Measurements from ENCODE around the gene CELF5.
"Not testable (repeated sequence)": the region's sequence is repeated elsewhere in the genome, so short reads cannot be mapped to it uniquely, and the experiment has no call there.

Gene CELF5

DNA sequence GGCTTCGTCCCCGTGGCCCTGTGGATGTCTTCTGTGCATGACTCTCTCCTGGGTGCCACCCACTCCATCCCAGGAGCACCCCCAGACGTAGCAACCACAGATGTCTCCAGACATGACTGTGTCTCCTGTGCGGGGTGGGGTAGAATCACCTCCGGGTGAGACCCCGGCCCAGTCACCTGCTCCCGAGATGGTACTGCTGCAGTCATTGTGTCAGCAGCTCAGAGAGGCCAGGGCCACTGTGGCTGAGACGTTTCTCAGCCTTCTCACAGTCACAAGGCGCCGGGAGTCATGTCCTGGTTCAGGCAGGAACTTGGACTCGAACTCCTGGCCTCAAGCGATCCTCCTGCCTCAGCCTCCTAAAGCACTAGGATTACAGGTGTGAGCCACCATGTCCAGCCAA lies 22.1 kb upstream of the CELF5 start:
- H3K4me1 ChIP-seq (ENCODE audit: control insufficient read depth in 2 of 2, insufficient read depth in 1 of 2, low read depth in 1 of 2, low read length in 2 of 2) = peaks cover 0 to 2% of the 10 kb centered on the region in 2 donors
- no peak overlapping the region for H3K23ac ChIP-seq (ENCODE audit: low read depth, low read length, poor library complexity)
- peak overlapping the region in 1 of 2 donors; percentile 28 for H3K4me3 ChIP-seq (ENCODE audit: low read length in 2 of 2)
- no peak for DNase-seq (ENCODE audit: low spot score)
- peaks cover 18 to 57% of the 10 kb centered on the region in 2 donors for H3K36me3 ChIP-seq (replicated peaks in 1 of 2; ENCODE audit: control insufficient read depth in 2 of 2, insufficient read depth in 2 of 2, low read length in 2 of 2)
- H2BK15ac ChIP-seq (ENCODE audit: low read length) = no peak overlapping the region
- no peak overlapping the region for H2AFZ ChIP-seq (ENCODE audit: low read length)
- no peak overlapping the region for H3K4me2 ChIP-seq (ENCODE audit: insufficient read depth, low read length, poor library complexity, severe bottlenecking)
- H3K79me1 ChIP-seq (ENCODE audit: low read depth, low read length) = peaks cover 5% of the 10 kb centered on the region
- no peak overlapping the region for H2AK5ac ChIP-seq (ENCODE audit: low read depth, low read length)
- H3K4ac ChIP-seq (ENCODE audit: low read length) = no peak overlapping the region
- H3K14ac ChIP-seq (ENCODE audit: low read length) = no peak overlapping the region
- no peaks in the 10 kb centered on the region for H3K27me3 ChIP-seq (ENCODE audit: control insufficient read depth in 3 of 3, insufficient read depth in 3 of 3, low read depth in 1 of 3, low read length in 3 of 3)
- H2BK120ac ChIP-seq (ENCODE audit: low read depth, low read length) = no peak overlapping the region
- H3K9ac ChIP-seq (ENCODE audit: low read depth, low read length, poor library complexity) = no peak overlapping the region
- H4K91ac ChIP-seq (ENCODE audit: low read depth, low read length, poor library complexity) = no peak overlapping the region
- no peak overlapping the region for H4K8ac ChIP-seq (ENCODE audit: low read depth, low read length)
- no CpG with 5 or more reads among the region's 12 CpGs for WGBS, 2 donors (ENCODE audit: extremely low coverage in 2 of 2, insufficient read length in 2 of 2, insufficient replicate concordance in 1 of 2)
- H3K18ac ChIP-seq (ENCODE audit: low read length) = no peak overlapping the region
- no peak overlapping the region for H3K27ac ChIP-seq (replicated peaks; ENCODE audit: low read length)
- peaks cover 0 to 2% of the 10 kb centered on the region in 2 donors for H3K9me3 ChIP-seq (replicated peaks in 1 of 2; ENCODE audit: control insufficient read depth in 2 of 2, insufficient read depth in 1 of 2, low read depth in 1 of 2, low read length in 2 of 2)
- H2BK12ac ChIP-seq (ENCODE audit: low read length) = no peak overlapping the region
- no peak overlapping the region for H2BK5ac ChIP-seq (ENCODE audit: low read length)

DNA sequence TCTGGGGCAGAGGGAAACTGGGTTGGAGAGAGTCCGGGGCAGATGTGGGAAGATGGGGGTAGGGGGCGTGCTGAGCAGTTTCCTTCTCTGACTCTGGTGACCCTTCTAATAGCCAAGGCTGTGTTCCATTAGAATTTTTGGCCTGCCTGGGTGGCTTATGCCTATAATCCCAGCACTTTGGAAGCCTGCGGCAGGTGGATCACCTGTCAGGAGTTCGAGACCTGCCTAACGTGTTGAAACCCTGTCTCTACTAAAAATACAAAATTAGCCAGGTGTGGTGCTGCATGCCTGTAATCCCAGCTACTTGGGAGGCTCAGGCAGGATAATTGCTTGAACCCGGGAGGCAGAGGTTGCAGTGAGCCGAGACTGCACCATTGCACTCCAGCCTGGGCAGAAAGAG lies 21.6 kb upstream of the CELF5 start:
- not testable (repeated sequence) for H3K4ac ChIP-seq (ENCODE audit: low read length); H3K27me3 ChIP-seq (ENCODE audit: control insufficient read depth in 3 of 3, insufficient read depth in 3 of 3, low read depth in 1 of 3, low read length in 3 of 3); H3K79me1 ChIP-seq (ENCODE audit: low read depth, low read length); H3K9me3 ChIP-seq (replicated peaks in 1 of 2; ENCODE audit: control insufficient read depth in 2 of 2, insufficient read depth in 1 of 2, low read depth in 1 of 2, low read length in 2 of 2); H2AFZ ChIP-seq (ENCODE audit: low read length); H3K23ac ChIP-seq (ENCODE audit: low read depth, low read length, poor library complexity); H2BK120ac ChIP-seq (ENCODE audit: low read depth, low read length); H2BK5ac ChIP-seq (ENCODE audit: low read length); H3K27ac ChIP-seq (replicated peaks; ENCODE audit: low read length); DNase-seq (ENCODE audit: low spot score); H2BK12ac ChIP-seq (ENCODE audit: low read length); H3K14ac ChIP-seq (ENCODE audit: low read length); H3K9ac ChIP-seq (ENCODE audit: low read depth, low read length, poor library complexity); H2AK5ac ChIP-seq (ENCODE audit: low read depth, low read length); H3K4me2 ChIP-seq (ENCODE audit: insufficient read depth, low read length, poor library complexity, severe bottlenecking); H4K91ac ChIP-seq (ENCODE audit: low read depth, low read length, poor library complexity); H2BK15ac ChIP-seq (ENCODE audit: low read length); H3K4me1 ChIP-seq (ENCODE audit: control insufficient read depth in 2 of 2, insufficient read depth in 1 of 2, low read depth in 1 of 2, low read length in 2 of 2); H3K4me3 ChIP-seq (ENCODE audit: low read length in 2 of 2); H3K18ac ChIP-seq (ENCODE audit: low read length); H4K8ac ChIP-seq (ENCODE audit: low read depth, low read length)
- H3K36me3 ChIP-seq (replicated peaks in 1 of 2; ENCODE audit: control insufficient read depth in 2 of 2, insufficient read depth in 2 of 2, low read length in 2 of 2) = peaks cover 22 to 62% of the 10 kb centered on the region in 2 donors
- no CpG with 5 or more reads among the region's 7 CpGs for WGBS, 2 donors (ENCODE audit: extremely low coverage in 2 of 2, insufficient read length in 2 of 2, insufficient replicate concordance in 1 of 2)

DNA sequence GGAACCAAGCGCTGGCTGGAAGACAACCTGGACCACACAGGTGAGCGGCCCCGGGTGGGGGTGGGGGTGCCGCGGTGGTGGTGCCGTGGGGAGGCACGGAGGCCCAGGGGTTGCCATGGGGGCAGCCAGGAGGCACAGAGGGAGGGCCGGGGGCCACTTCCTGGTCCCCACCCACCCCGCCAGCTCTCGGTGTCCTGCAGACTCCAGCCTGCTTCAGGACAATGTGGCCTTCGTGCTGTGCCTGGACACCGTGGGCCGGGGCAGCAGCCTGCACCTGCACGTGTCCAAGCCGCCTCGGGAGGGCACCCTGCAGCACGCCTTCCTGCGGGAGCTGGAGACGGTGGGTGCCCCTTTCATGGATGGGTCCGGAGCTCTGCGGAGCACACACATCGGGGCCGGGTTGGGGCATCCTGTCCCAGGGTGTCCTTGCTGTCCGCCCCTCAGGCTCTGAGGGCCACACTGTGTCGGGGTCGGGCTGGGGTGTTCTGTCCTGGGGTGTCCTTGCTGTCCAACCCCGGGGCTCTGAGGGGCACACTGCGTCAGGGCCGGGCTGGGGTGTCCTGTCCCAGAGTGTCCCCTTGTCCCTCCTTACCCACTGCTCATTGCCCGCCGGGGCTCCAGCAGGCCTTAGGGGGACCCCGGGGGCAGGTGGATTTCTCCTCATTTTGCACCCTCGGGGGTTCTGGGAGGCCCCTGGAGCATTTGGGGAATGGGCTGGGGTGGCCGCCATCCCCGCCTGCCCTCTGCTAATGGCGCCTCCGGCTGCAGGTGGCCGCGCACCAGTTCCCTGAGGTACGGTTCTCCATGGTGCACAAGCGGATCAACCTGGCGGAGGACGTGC lies 20.4 kb upstream of the CELF5 start:
- Histone ChIP-seq H3K4me3 (ENCODE audit: low read length in 2 of 2) (no peak overlapping the region), H2AK5ac (ENCODE audit: low read depth, low read length) (no peak overlapping the region), H3K14ac (ENCODE audit: low read length) (no peak overlapping the region), H3K9me3 (replicated peaks in 1 of 2; ENCODE audit: control insufficient read depth in 2 of 2, insufficient read depth in 1 of 2, low read depth in 1 of 2, low read length in 2 of 2) (peaks cover 0 to 2% of the 10 kb centered on the region in 2 donors), H4K8ac (ENCODE audit: low read depth, low read length) (no peak overlapping the region), H3K4ac (ENCODE audit: low read length) (no peak overlapping the region), H3K4me1 (ENCODE audit: control insufficient read depth in 2 of 2, insufficient read depth in 1 of 2, low read depth in 1 of 2, low read length in 2 of 2) (peaks cover 0 to 4% of the 10 kb centered on the region in 2 donors), H2AFZ (ENCODE audit: low read length) (no peak overlapping the region), H4K91ac (ENCODE audit: low read depth, low read length, poor library complexity) (no peak overlapping the region), H2BK120ac (ENCODE audit: low read depth, low read length) (no peak overlapping the region), H3K4me2 (ENCODE audit: insufficient read depth, low read length, poor library complexity, severe bottlenecking) (no peak overlapping the region), H3K9ac (ENCODE audit: low read depth, low read length, poor library complexity) (no peak overlapping the region), H3K18ac (ENCODE audit: low read length) (no peak overlapping the region), H2BK15ac (ENCODE audit: low read length) (no peak overlapping the region), H2BK12ac (ENCODE audit: low read length) (no peak overlapping the region), H3K27me3 (ENCODE audit: control insufficient read depth in 3 of 3, insufficient read depth in 3 of 3, low read depth in 1 of 3, low read length in 3 of 3) (no peaks in the 10 kb centered on the region), H2BK5ac (ENCODE audit: low read length) (no peak overlapping the region), H3K79me1 (ENCODE audit: low read depth, low read length) (peaks cover 5% of the 10 kb centered on the region), H3K23ac (ENCODE audit: low read depth, low read length, poor library complexity) (peak overlapping the region; percentile 73), H3K27ac (replicated peaks; ENCODE audit: low read length) (no peak overlapping the region), H3K36me3 (replicated peaks in 1 of 2; ENCODE audit: control insufficient read depth in 2 of 2, insufficient read depth in 2 of 2, low read length in 2 of 2) (peaks cover 19 to 63% of the 10 kb centered on the region in 2 donors)
- no peak for DNase-seq (ENCODE audit: low spot score)
- no CpG with 5 or more reads among the region's 43 CpGs for WGBS, 2 donors (ENCODE audit: extremely low coverage in 2 of 2, insufficient read length in 2 of 2, insufficient replicate concordance in 1 of 2)

DNA sequence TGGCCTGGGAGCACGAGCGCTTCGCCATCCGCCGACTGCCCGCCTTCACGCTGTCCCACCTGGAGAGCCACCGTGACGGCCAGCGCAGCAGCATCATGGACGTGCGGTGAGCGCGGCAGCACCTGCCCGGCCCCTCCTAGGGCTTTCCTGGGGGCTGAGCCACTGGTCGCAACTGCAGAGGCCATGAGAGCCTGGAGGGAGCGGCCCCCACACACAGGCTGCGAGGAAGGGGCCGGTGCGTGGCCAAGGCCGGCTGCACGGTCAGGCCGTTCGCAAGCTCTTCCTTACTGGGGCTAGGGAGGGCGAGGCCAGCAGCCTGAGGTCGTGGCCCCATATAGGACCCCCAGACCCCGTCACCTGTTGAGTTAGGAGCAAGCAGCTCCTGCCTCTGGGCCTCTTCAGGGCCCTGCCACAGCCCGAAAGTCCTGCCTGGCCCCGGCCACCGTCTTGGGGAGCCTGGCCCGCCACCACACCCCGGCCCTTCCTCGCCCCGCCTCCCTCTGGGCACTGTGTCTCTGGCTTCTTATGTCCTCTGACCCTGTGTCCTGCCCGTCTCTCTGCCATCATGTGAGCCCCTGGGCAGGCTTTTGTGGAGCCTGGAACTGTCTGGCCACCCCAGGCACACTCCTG lies 19.7 kb upstream of the CELF5 start:
- H2AFZ ChIP-seq (ENCODE audit: low read length) = no peak overlapping the region
- H3K36me3 ChIP-seq (replicated peaks in 1 of 2; ENCODE audit: control insufficient read depth in 2 of 2, insufficient read depth in 2 of 2, low read length in 2 of 2) = peaks cover 19 to 63% of the 10 kb centered on the region in 2 donors
- peak overlapping the region; percentile 73 for H3K23ac ChIP-seq (ENCODE audit: low read depth, low read length, poor library complexity)
- H3K79me1 ChIP-seq (ENCODE audit: low read depth, low read length) = peaks cover 6% of the 10 kb centered on the region
- peaks cover 0 to 2% of the 10 kb centered on the region in 2 donors for H3K9me3 ChIP-seq (replicated peaks in 1 of 2; ENCODE audit: control insufficient read depth in 2 of 2, insufficient read depth in 1 of 2, low read depth in 1 of 2, low read length in 2 of 2)
- DNase-seq (ENCODE audit: low spot score) = no peak
- no peak overlapping the region for H3K27ac ChIP-seq (replicated peaks; ENCODE audit: low read length)
- no peak overlapping the region for H3K4me3 ChIP-seq (ENCODE audit: low read length in 2 of 2)
- no peak overlapping the region for H3K4me2 ChIP-seq (ENCODE audit: insufficient read depth, low read length, poor library complexity, severe bottlenecking)
- H2AK5ac ChIP-seq (ENCODE audit: low read depth, low read length) = no peak overlapping the region
- peak overlapping the region; percentile 30 for H3K9ac ChIP-seq (ENCODE audit: low read depth, low read length, poor library complexity)
- no peaks in the 10 kb centered on the region for H3K27me3 ChIP-seq (ENCODE audit: control insufficient read depth in 3 of 3, insufficient read depth in 3 of 3, low read depth in 1 of 3, low read length in 3 of 3)
- H3K18ac ChIP-seq (ENCODE audit: low read length) = no peak overlapping the region
- no peak overlapping the region for H3K14ac ChIP-seq (ENCODE audit: low read length)
- no peak overlapping the region for H2BK15ac ChIP-seq (ENCODE audit: low read length)
- H2BK120ac ChIP-seq (ENCODE audit: low read depth, low read length) = no peak overlapping the region
- no CpG with 5 or more reads among the region's 35 CpGs for WGBS, 2 donors (ENCODE audit: extremely low coverage in 2 of 2, insufficient read length in 2 of 2, insufficient replicate concordance in 1 of 2)
- H2BK5ac ChIP-seq (ENCODE audit: low read length) = no peak overlapping the region
- no peak overlapping the region for H3K4ac ChIP-seq (ENCODE audit: low read length)
- H4K8ac ChIP-seq (ENCODE audit: low read depth, low read length) = no peak overlapping the region
- no peak overlapping the region for H2BK12ac ChIP-seq (ENCODE audit: low read length)
- no peak overlapping the region for H4K91ac ChIP-seq (ENCODE audit: low read depth, low read length, poor library complexity)
- peaks cover 0 to 4% of the 10 kb centered on the region in 2 donors for H3K4me1 ChIP-seq (ENCODE audit: control insufficient read depth in 2 of 2, insufficient read depth in 1 of 2, low read depth in 1 of 2, low read length in 2 of 2)
